ENCODE measurements around the gene HHIP.

Gene HHIP

GRCh38 chr4:144647095-144647561, 1.2 kb downstream of the HHIP start:
- peaks cover 41% of the 10 kb centered on the region for H3K27me3 Mint-ChIP-seq
- H3K36me3 Mint-ChIP-seq (ENCODE audit: low read depth) = no peaks in the 10 kb centered on the region
- ATAC-seq (peak; percentile 40), DNase-seq (peak; percentile 6)
- peaks cover 27% of the 10 kb centered on the region for H3K4me1 Mint-ChIP-seq
- no peaks in the 10 kb centered on the region for H3K9me3 Mint-ChIP-seq
- H3K4me3 Mint-ChIP-seq = peak overlapping the region; percentile 81
- no peak overlapping the region for H3K27ac Mint-ChIP-seq

- no peak overlapping the region for H3K27ac Mint-ChIP-seq
- no peaks in the 10 kb centered on the region for H3K9me3 Mint-ChIP-seq
- no peaks in the 10 kb centered on the region for H3K36me3 Mint-ChIP-seq (ENCODE audit: low read depth)
- H3K4me1 Mint-ChIP-seq = peaks cover 27% of the 10 kb centered on the region
- H3K27me3 Mint-ChIP-seq = peaks cover 40% of the 10 kb centered on the region
- H3K4me3 Mint-ChIP-seq = peak overlapping the region; percentile 81
- no peak for ATAC-seq
- DNase-seq = no peak
Measured at GRCh38 chr4:144647590-144647989, 1.6 kb downstream of the HHIP start.

- Mint-ChIP-seq H3K9me3 (no peaks in the 10 kb centered on the region), H3K36me3 (ENCODE audit: low read depth) (no peaks in the 10 kb centered on the region), H3K4me1 (peaks cover 27% of the 10 kb centered on the region), H3K4me3 (no peak overlapping the region), H3K27ac (no peak overlapping the region), H3K27me3 (peaks cover 40% of the 10 kb centered on the region)
- ATAC-seq = no peak
- DNase-seq = no peak
Measured at GRCh38 chr4:144648042-144648441, 2.1 kb downstream of the HHIP start.

DNA sequence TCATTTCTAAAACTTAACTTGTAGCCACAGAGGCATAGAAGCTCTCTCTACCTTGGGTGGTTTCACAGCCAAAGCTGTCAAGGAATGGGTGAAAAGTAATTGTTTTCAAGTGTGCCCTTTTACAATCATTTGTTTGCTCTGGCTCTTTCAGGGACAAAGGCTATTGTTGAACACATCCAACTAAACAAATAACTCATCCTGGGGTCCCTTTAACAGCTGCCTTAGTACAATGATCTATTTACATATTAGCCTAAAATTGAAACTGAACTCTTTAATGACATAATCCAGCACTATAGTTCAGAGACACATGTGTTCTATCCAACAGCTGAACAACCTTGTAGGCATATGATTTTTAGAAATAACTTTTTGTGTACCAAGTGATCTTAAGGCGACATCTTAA, 3.7 kb downstream of the HHIP start:
- ATAC-seq = no peak
- H3K27me3 Mint-ChIP-seq = peaks cover 36% of the 10 kb centered on the region
- H3K9me3 Mint-ChIP-seq = no peaks in the 10 kb centered on the region
- no peak for DNase-seq
- H3K27ac Mint-ChIP-seq = no peak overlapping the region
- no peaks in the 10 kb centered on the region for H3K36me3 Mint-ChIP-seq (ENCODE audit: low read depth)
- peaks cover 24% of the 10 kb centered on the region for H3K4me1 Mint-ChIP-seq
- no peak overlapping the region for H3K4me3 Mint-ChIP-seq

- Mint-ChIP-seq H3K27me3 (peaks cover 34% of the 10 kb centered on the region), H3K27ac (no peak overlapping the region), H3K4me3 (no peak overlapping the region), H3K9me3 (no peaks in the 10 kb centered on the region), H3K36me3 (ENCODE audit: low read depth) (no peaks in the 10 kb centered on the region), H3K4me1 (peaks cover 21% of the 10 kb centered on the region)
- ATAC-seq (no peak), DNase-seq (no peak)
Measured at GRCh38 chr4:144650311-144651005, 4.5 kb downstream of the HHIP start.

- DNase-seq (no peak), ATAC-seq (no peak)
- Mint-ChIP-seq H3K9me3 (no peaks in the 10 kb centered on the region), H3K27me3 (peaks cover 8% of the 10 kb centered on the region), H3K36me3 (ENCODE audit: low read depth) (no peaks in the 10 kb centered on the region), H3K4me3 (no peak overlapping the region), H3K4me1 (no peaks in the 10 kb centered on the region), H3K27ac (no peak overlapping the region)
Measured at GRCh38 chr4:144653781-144654545, 8.0 kb downstream of the HHIP start.

DNA sequence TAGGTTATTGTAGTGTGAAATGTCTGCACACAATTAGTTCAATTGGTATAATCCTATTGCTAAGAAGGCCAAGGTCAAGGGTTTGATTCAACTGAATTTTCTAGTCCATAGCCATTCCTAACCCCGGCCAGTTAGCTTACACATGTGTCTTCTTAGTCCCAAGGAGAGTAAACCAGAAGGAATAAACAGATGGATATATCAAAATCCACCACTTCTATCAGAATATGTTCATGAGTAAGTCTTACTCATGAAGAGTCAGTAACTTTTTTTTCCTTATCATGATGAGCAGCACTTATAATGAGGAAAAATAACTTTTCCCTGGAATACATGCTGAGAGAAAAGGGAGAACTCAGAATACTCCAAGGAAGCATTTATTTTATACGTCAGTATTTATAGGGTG, 9.5 kb downstream of the HHIP start:
- Mint-ChIP-seq H3K4me1 (no peaks in the 10 kb centered on the region), H3K27me3 (no peaks in the 10 kb centered on the region), H3K27ac (no peak overlapping the region), H3K9me3 (no peaks in the 10 kb centered on the region), H3K36me3 (ENCODE audit: low read depth) (no peaks in the 10 kb centered on the region), H3K4me3 (no peak overlapping the region)
- DNase-seq (no peak), ATAC-seq (no peak)

GRCh38 chr4:144656850-144657249, 10.9 kb downstream of the HHIP start:
- Mint-ChIP-seq H3K27me3 (no peaks in the 10 kb centered on the region), H3K9me3 (no peaks in the 10 kb centered on the region), H3K4me1 (no peaks in the 10 kb centered on the region), H3K36me3 (ENCODE audit: low read depth) (no peaks in the 10 kb centered on the region), H3K27ac (no peak overlapping the region), H3K4me3 (no peak overlapping the region)
- DNase-seq (no peak), ATAC-seq (no peak)

GRCh38 chr4:144658015-144658567, 12.1 kb downstream of the HHIP start:
- H3K4me1 Mint-ChIP-seq = no peaks in the 10 kb centered on the region
- H3K27me3 Mint-ChIP-seq = no peaks in the 10 kb centered on the region
- H3K4me3 Mint-ChIP-seq = no peak overlapping the region
- H3K9me3 Mint-ChIP-seq = no peaks in the 10 kb centered on the region
- ATAC-seq = no peak
- H3K36me3 Mint-ChIP-seq (ENCODE audit: low read depth) = no peaks in the 10 kb centered on the region
- no peak overlapping the region for H3K27ac Mint-ChIP-seq
- no peak for DNase-seq

DNA sequence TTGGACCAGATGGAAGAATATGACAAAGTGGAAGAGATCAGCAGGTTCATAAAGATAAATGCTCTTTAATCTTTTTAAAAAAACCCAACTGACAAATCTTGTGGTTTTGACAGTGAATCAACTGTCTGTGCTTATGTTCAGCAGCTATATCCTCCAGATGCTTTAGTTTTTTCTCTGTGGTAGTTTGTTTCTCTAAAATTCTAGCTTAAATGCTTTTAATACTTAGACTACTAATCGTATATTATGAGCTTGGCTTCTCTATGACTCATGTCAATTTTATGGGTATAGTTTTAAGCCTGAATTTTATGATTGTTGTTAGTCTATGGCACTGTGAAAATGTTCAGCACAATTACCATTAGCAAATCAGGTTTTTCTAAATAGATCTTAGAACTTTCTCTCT, 12.9 kb downstream of the HHIP start:
- DNase-seq (no peak), ATAC-seq (no peak)
- Mint-ChIP-seq H3K36me3 (ENCODE audit: low read depth) (no peaks in the 10 kb centered on the region), H3K9me3 (no peaks in the 10 kb centered on the region), H3K4me3 (no peak overlapping the region), H3K27ac (no peak overlapping the region), H3K4me1 (no peaks in the 10 kb centered on the region), H3K27me3 (no peaks in the 10 kb centered on the region)

- H3K4me3 Mint-ChIP-seq = no peak overlapping the region
- H3K36me3 Mint-ChIP-seq (ENCODE audit: low read depth) = no peaks in the 10 kb centered on the region
- DNase-seq (no peak), ATAC-seq (no peak)
- H3K27ac Mint-ChIP-seq = no peak overlapping the region
- no peaks in the 10 kb centered on the region for H3K27me3 Mint-ChIP-seq
- H3K4me1 Mint-ChIP-seq = no peaks in the 10 kb centered on the region
- H3K9me3 Mint-ChIP-seq = no peaks in the 10 kb centered on the region
Measured at GRCh38 chr4:144659447-144659846, 13.5 kb downstream of the HHIP start.

DNA sequence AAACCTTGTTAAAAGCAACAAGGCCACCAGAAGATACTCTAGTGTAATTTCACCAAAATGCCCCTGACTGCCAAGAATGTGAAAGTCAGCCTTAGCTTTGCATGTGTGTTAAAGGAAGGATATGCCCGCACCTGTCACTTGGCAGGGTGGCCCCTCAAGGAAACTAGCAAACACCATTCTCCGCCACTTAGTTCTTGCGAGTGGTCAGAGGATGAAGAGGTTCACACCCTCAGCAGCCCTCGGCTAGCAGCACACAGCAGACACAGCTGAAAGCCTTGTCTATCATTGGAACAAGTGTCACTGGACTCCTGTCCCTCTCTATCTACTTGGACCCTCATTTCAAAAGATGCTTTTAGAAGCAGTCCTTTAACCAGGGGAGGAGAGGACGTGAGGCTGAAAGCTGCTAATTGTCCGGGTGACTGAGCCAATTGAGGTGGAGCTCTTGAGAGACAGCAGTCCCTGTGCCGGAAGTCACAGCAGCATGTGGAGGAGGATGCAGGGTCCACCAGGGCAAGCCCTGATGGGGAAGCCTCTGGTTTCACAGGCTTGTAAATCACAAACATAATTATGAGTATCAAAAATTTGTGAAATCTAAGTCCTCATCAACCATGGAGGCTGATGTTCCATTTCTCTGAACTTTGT, 18.0 kb downstream of the HHIP start:
- no peak overlapping the region for H3K27ac Mint-ChIP-seq
- H3K4me3 Mint-ChIP-seq = no peak overlapping the region
- no peaks in the 10 kb centered on the region for H3K36me3 Mint-ChIP-seq (ENCODE audit: low read depth)
- ATAC-seq (peak; percentile 24), DNase-seq (no peak)
- no peaks in the 10 kb centered on the region for H3K4me1 Mint-ChIP-seq
- H3K27me3 Mint-ChIP-seq = peaks cover 2% of the 10 kb centered on the region
- H3K9me3 Mint-ChIP-seq = no peaks in the 10 kb centered on the region

DNA sequence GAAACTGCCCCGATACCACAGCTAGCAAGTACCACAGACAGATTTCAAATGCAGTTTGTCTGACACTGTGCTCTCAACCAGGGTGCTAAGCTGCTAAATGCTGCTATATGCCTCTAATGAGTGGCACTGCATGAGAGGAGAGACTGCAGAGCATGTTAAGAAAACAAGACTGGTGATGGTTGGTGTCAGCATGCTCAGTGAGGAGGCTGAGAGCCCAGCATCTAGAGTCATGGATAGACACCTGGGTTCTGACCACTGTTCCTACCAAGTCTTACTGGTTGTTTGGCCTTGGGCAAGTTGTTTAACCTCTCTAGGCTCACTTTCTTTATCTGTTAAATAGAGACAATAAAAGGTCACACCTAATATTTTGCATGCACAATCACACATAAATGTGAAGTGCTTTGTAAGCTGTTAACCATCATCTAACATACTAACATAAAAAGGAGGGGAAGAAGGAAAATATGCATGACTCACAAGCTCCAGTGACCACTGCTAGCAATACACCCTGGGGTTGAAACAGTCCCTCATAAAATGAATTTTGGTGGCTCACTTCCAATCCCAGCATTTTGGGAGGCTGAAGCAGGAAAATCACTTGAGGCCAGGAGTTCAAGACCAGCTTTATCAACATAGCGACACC, 20.7 kb downstream of the HHIP start:
- Mint-ChIP-seq H3K36me3 (ENCODE audit: low read depth) (no peaks in the 10 kb centered on the region), H3K4me3 (no peak overlapping the region), H3K9me3 (no peaks in the 10 kb centered on the region), H3K4me1 (no peaks in the 10 kb centered on the region), H3K27ac (no peak overlapping the region), H3K27me3 (peaks cover 2% of the 10 kb centered on the region)
- ATAC-seq (no peak), DNase-seq (no peak)

- H3K4me1 Mint-ChIP-seq = no peaks in the 10 kb centered on the region
- ATAC-seq = no peak
- H3K9me3 Mint-ChIP-seq = no peaks in the 10 kb centered on the region
- no peak overlapping the region for H3K4me3 Mint-ChIP-seq
- H3K27me3 Mint-ChIP-seq = peaks cover 2% of the 10 kb centered on the region
- DNase-seq = no peak
- H3K36me3 Mint-ChIP-seq (ENCODE audit: low read depth) = no peaks in the 10 kb centered on the region
- no peak overlapping the region for H3K27ac Mint-ChIP-seq
Measured at GRCh38 chr4:144667500-144667899, 21.5 kb downstream of the HHIP start.
